T-helper 17 cell (primary cell): Measurements from ENCODE around the gene RUSC1. TPM values are rescaled to one million over a fixed set of nuclear protein-coding genes. Genes with fewer than 3 reads are reported as not detected.

Source experiments
- ATAC-seq: fragments of 150-1000 bp; cut with Tn5 transposase; 2 replicates; pipeline ENCODE4 v1.10.0; 2021; ENCODE audit warnings: mild to moderate bottlenecking, moderate library complexity
- DNase-seq, 3 donors: peaks; one replicate each; pipeline versions ENCODE4 v3.0.0 to v3.0.0-alpha.2; 2020 to 2021
- H3K9me3 ChIP-seq: one replicate; pipeline ENCODE4 v1.7.0; 2013; ENCODE audit warnings: low read length, mild to moderate bottlenecking; ENCODE audit not compliant: control insufficient read depth, poor library complexity, severe bottlenecking
- H3K27ac Mint-ChIP-seq: one replicate; pipeline ENCODE4 v1.8.0; 2022; ENCODE audit warnings: mild to moderate bottlenecking, moderate library complexity, mixed read lengths
- H3K27me3 Mint-ChIP-seq: one replicate; pipeline ENCODE4 v1.8.0; 2022; ENCODE audit warnings: mixed read lengths
- H3K36me3 Mint-ChIP-seq: one replicate; pipeline ENCODE4 v1.8.0; 2022; ENCODE audit warnings: low read depth, mixed read lengths
- H3K4me1 Mint-ChIP-seq: one replicate; pipeline ENCODE4 v1.8.0; 2022; ENCODE audit warnings: mild to moderate bottlenecking, mixed read lengths
- H3K4me3 Mint-ChIP-seq: one replicate; pipeline ENCODE4 v1.8.0; 2022; ENCODE audit warnings: mild to moderate bottlenecking, moderate library complexity, mixed read lengths
- total RNA-seq, 4 donors: library from RNA in 2 of 4; stranded (reverse) in 2 of 4; gene quantifications; one replicate each; pipeline ENCODE4 v1.2.3 and lab custom pipeline; 2022 to 2026

Gene RUSC1, protein sequence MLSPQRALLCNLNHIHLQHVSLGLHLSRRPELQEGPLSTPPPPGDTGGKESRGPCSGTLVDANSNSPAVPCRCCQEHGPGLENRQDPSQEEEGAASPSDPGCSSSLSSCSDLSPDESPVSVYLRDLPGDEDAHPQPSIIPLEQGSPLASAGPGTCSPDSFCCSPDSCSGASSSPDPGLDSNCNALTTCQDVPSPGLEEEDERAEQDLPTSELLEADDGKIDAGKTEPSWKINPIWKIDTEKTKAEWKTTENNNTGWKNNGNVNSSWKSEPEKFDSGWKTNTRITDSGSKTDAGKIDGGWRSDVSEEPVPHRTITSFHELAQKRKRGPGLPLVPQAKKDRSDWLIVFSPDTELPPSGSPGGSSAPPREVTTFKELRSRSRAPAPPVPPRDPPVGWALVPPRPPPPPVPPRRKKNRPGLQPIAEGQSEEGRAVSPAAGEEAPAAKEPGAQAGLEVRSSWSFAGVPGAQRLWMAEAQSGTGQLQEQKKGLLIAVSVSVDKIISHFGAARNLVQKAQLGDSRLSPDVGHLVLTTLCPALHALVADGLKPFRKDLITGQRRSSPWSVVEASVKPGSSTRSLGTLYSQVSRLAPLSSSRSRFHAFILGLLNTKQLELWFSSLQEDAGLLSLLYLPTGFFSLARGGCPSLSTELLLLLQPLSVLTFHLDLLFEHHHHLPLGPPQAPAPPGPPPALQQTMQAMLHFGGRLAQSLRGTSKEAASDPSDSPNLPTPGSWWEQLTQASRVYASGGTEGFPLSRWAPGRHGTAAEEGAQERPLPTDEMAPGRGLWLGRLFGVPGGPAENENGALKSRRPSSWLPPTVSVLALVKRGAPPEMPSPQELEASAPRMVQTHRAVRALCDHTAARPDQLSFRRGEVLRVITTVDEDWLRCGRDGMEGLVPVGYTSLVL
- total RNA-seq: 10 to 100 TPM; 13.2 to 14.8 TPM
- 18.6 to 22.8 reads per million in 2 donors for total RNA-seq (lab: John Stamatoyannopoulos, UW)

DNA sequence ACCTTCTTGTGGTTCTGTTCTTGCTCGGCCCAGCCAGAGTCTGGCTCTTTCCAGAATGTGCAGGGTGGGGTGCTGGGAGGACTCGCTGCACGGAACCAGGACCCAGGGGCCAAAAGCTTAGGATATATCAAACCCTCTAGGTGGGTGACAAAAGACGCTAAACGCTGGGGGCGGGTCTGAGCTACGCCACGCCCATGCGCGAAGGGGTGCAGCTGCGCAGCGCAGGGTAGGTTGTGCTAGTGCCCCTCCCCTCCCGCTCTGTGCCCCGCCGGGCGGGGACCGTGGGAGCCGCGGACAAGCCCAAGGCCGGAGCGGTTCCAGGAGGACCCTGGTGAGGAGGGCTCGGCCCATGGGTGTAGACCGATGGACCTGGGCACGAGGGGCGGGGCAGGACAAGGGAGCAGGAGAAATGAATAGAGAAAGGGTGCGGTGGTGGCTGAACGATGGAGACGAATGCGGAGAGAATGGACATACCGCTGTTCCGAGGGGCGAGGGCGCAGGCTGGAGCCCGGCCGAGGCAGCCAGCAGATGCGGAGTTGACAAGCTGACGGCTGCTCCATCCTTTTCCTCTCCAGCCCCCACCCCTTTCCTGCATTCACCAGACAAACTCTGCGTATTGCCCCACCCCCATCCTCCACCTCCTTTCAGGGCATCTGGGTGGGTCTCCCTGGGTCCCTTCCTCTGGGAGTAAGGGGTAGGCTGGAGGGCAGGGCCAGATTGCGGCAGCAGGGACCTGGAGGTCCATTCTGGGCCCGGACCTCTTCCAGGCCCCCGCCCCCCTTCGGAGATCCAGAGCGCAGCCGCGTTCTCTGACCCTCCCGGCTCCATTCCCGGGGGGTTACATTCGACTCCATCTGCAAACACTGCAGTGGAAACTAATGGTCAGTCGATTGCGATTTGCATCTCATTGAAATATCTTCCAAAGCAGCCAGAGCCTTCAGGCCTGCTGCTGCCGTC is at the start of gene RUSC1:
TSS of gene RUSC1 (plus strand) at position 234 of the 957 bp plus-strand sequence. CDS start 880 bp downstream, outside the sequence.
- peak within 1 kb of the TSS; percentile 86 for H3K4me3 Mint-ChIP-seq
- DNase-seq (peak; percentile 55 to 67 (median 61)), ATAC-seq (peak; percentile 37)
- peak within 1 kb of the TSS; percentile 41 for H3K27ac Mint-ChIP-seq
- peaks cover 26% of the 10 kb centered on the region for H3K4me1 Mint-ChIP-seq
- peaks cover 2% of the 10 kb centered on the region for H3K36me3 Mint-ChIP-seq
- H3K9me3 ChIP-seq: no peaks in the 10 kb centered on the region
- no peaks in the 10 kb centered on the region for H3K27me3 Mint-ChIP-seq

DNA sequence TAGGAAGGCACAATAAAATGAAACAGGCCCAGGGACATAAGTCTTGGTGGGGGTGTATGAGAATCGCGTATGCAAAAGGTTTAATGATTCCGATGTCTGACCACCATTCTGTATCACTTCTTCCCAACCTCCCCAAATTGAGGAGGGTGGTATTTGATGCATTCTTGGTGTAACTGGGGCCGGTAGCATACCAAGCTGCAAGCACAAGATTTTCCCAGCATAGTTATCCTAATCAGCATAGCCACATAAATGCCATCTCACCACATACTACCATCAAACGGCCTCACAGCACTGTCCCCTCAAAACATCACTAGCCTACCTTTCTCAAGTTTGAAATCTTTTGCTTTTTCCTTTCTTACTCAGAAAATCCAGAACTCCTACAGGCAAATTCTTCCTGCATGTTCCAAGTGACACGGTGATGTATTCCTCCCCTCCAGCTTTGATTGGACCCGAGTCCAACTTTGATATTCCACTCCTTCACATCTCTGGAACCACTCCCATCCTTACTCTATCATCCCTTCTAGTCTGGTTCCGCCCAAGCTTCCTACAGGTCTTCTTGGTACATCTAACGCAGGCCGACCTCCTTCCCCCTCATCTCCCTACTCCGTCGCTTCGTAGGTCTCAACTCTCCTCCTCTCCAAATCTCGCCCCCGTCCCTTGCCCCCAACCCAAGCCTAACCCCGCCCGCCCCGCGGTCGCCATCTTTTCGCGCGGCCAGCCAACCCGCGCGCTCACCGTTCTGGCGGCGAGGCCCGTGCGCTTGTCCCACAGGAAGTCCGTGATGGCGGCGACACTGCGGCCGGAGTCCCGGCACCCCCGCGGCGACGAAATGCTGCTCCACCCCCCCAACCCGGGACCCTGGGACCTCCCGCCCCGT is 48.0 kb upstream of the RUSC1 start:
- ATAC-seq (peak; percentile 44), DNase-seq (no peak)
- H3K27ac Mint-ChIP-seq: peak overlapping the region; percentile 87
- no peaks in the 10 kb centered on the region for H3K27me3 Mint-ChIP-seq
- H3K36me3 Mint-ChIP-seq: peaks cover 7% of the 10 kb centered on the region
- no peaks in the 10 kb centered on the region for H3K9me3 ChIP-seq
- peak overlapping the region; percentile 98 for H3K4me3 Mint-ChIP-seq
- H3K4me1 Mint-ChIP-seq: peaks cover 36% of the 10 kb centered on the region

DNA sequence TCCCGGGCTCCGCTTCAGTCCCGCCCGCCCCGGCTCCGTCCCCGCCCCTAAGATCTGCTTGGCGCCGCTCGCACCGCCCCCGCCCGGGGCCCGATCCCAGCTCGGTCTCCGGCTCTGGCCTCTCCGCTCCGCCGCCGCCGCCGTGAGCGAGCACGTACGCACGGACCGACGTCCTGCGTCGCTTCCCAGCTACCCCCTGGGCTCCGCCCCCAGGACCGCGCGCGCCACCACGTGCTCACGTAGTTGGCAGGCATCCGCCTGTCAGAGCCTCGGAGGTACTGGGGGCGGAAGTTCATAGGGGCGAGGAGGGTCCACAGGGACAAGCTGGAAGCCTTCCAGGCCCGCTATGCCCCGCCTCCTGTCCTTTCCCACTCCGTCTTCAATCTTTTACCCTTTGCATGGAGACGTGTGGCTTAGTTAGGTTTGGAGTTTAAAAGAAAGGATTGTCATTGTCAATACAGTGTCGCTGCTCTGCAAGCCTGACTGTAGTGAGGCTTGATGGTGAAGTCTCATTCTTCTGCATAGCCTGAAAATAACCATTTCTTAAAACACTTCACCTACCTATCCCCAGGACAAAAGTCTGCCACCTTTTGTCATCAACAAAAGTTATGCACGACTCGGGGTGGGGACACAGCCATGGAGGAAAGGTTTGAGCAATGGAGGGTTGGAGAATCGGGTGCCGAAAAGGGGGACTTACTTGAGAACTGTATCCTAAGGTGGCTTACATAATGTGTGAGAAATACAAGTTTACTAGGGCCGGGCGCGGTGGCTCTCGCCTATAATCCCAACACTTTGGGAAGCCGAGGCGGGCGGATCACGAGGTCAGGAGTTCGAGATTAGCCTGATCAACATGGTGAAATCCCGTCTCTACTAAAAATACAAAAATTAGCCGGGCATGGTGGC is 47.1 kb upstream of the RUSC1 start, which contains the start of gene CLK2:
TSS of gene CLK2 (minus strand) at position 162 of the 903 bp plus-strand sequence. CDS start 2,527 bp downstream, outside the sequence.
- no peaks in the 10 kb centered on the region for H3K27me3 Mint-ChIP-seq
- no peaks in the 10 kb centered on the region for H3K9me3 ChIP-seq
- DNase-seq (peak; percentile 90 to 92 (median 90)), ATAC-seq (peak; percentile 88)
- peaks cover 5% of the 10 kb centered on the region for H3K36me3 Mint-ChIP-seq
- H3K27ac Mint-ChIP-seq: peak within 1 kb of the TSS; percentile 87
- H3K4me1 Mint-ChIP-seq: peaks cover 40% of the 10 kb centered on the region
- H3K4me3 Mint-ChIP-seq: peak within 1 kb of the TSS; percentile 98

DNA sequence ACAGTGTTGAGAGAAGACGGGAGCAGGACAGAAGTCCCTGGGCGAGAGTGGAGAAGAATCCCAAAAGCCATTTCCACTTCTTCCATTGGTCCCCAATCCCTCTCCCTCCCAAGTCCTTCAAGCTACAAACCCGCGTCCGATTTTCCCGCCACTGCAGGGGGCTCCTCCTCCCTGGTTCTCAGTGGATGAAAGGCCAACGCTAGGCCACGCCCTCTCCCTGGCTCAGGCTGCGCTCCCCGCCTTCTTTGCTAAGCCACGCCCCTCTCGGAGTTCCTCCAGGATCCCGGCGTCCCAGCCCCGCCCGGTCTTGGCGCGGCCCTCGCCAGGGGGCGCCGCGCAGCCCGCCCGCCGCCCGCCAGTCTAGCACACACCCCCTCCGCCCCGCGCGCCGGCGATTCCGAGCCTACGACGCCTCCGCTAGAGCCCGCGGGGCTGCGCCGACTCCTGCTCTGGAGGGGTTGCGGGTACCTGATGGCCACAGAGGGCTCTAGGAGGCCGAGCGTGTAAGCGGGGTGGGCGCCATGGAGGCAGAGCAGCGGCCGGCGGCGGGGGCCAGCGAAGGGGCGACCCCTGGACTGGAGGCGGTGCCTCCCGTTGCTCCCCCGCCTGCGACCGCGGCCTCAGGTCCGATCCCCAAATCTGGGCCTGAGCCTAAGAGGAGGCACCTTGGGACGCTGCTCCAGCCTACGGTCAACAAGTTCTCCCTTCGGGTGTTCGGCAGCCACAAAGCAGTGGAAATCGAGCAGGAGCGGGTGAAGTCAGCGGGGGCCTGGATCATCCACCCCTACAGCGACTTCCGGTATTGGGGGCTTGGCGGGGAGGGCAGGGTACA is 43.4 kb upstream of the RUSC1 start, which contains the start of gene HCN3:
TSS of gene HCN3 (plus strand) at position 394 of the 832 bp plus-strand sequence. CDS start at position 522, 128 bp downstream.
- H3K27me3 Mint-ChIP-seq: no peaks in the 10 kb centered on the region
- no peaks in the 10 kb centered on the region for H3K9me3 ChIP-seq
- peak; percentile 58 for ATAC-seq
- peaks cover 2% of the 10 kb centered on the region for H3K36me3 Mint-ChIP-seq
- peak; percentile 72 to 93 (median 91) for DNase-seq
- H3K4me3 Mint-ChIP-seq: peak within 1 kb of the TSS; percentile 81
- no peak within 1 kb of the TSS for H3K27ac Mint-ChIP-seq
- H3K4me1 Mint-ChIP-seq: peaks cover 31% of the 10 kb centered on the region

DNA sequence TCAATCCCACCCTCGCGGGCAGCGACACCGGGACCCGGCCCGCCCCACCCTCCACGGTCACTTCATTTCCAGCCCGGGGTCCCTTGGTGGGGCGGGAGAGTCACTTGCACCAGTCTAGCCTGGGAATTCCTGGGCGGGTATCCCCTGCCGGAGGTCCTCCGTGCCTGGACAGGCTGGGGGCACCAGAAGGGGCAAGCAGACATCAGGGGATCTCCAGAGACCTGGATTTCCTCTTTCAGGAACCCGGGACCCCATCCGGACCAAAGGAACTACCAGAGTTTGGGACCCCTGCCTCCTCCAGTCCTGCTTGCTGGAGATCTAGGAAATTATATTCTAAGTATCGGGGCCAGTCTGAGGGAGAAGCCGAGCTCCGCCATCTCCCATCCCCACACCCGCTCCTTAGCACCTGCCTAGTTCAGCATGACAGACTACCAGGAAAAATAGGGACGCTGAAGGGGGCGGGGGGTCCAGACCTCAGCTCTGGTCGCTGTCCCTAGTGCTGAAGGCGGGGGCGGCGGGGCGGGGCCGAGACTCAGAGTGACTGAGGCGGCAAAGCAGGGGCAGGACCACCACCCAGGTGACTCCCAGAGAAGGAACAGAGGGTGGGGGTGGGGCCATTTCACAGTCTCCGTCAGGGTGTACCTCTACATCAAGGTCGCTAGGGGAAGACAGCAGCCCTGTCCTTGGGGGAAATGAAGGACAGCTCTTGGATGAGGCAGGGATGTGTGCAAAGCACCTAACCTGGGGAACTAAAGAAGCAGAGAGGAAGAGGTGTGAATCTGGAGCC is 42.6 kb upstream of the RUSC1 start:
- Mint-ChIP-seq H3K4me3 (peak overlapping the region; percentile 81), H3K27ac (no peak overlapping the region), H3K36me3 (no peaks in the 10 kb centered on the region), H3K4me1 (peaks cover 28% of the 10 kb centered on the region), H3K27me3 (no peaks in the 10 kb centered on the region)
- peak; percentile 56 to 75 (median 66) for DNase-seq
- H3K9me3 ChIP-seq: no peaks in the 10 kb centered on the region
- peak; percentile 63 for ATAC-seq

DNA sequence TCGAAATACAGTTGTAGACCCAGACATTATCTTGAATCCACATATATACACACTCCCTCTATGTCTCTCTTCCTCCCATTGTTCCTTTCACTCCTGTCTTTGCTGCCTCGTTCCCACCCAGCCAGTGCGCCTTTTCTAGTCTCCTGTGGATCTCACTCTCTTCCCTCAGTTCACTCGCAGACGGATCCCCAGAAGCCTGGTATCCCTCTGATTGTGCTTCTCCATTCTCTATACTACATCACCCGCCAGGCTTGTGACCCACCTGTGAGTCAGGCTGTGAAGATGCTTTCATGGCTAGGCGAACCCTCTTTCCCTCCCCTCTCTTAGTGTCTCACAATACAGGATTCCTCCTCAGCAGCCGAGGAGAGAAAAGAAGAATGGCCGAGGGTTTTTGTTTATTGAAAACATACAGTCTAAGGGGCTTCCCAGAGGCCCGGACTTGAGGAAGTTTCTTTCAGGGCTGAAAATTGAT is 42.0 kb upstream of the RUSC1 start:
- H3K27ac Mint-ChIP-seq: no peak overlapping the region
- no peaks in the 10 kb centered on the region for H3K36me3 Mint-ChIP-seq
- H3K4me3 Mint-ChIP-seq: peak overlapping the region; percentile 81
- DNase-seq (no peak), ATAC-seq (no peak)
- no peaks in the 10 kb centered on the region for H3K27me3 Mint-ChIP-seq
- H3K9me3 ChIP-seq: no peaks in the 10 kb centered on the region
- peaks cover 23% of the 10 kb centered on the region for H3K4me1 Mint-ChIP-seq

DNA sequence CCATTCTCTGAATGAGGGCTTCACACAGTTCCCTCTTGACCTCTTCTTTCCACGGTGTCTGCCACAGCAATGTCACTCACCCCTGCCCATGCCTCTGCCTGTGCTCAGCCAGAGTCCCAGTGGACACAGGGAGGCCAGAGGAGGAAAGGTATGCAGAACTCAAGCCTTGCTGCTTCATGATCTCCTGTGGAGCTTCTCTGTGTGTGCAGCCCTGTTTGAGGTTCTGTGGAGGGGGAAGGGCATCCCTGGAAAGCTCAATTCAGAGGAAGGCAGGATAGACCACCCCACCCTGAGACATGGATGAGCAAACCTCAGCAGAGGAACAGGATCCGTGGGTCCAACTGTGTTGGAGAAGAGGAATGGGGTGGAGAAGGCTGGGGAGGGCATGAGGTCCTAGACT is 41.4 kb upstream of the RUSC1 start:
- DNase-seq (no peak), ATAC-seq (no peak)
- no peaks in the 10 kb centered on the region for H3K9me3 ChIP-seq
- Mint-ChIP-seq H3K27me3 (no peaks in the 10 kb centered on the region), H3K36me3 (no peaks in the 10 kb centered on the region), H3K4me3 (peak overlapping the region; percentile 28), H3K4me1 (peaks cover 22% of the 10 kb centered on the region), H3K27ac (no peak overlapping the region)

DNA sequence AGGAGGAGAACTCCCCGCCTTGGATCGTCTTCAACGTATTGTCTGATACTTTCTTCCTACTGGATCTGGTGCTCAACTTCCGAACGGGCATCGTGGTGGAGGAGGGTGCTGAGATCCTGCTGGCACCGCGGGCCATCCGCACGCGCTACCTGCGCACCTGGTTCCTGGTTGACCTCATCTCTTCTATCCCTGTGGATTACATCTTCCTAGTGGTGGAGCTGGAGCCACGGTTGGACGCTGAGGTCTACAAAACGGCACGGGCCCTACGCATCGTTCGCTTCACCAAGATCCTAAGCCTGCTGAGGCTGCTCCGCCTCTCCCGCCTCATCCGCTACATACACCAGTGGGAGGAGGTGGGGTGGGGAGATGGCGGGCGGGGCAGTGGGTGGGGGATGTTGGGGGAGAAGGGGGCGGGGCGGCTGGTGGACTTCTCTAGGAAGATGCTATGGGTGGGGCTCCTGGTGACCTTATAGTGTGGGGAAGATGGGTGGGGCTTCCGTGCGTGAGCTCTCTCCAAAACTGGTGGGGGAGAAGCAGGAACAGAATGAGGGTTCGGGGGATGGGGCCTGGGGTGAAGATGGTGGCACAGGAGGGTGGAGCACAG is 38.1 kb upstream of the RUSC1 start:
- no peaks in the 10 kb centered on the region for H3K9me3 ChIP-seq
- Mint-ChIP-seq H3K4me1 (peaks cover 11% of the 10 kb centered on the region), H3K36me3 (no peaks in the 10 kb centered on the region), H3K4me3 (peak overlapping the region; percentile 49), H3K27ac (no peak overlapping the region), H3K27me3 (no peaks in the 10 kb centered on the region)
- no peak for DNase-seq
- ATAC-seq: no peak

DNA sequence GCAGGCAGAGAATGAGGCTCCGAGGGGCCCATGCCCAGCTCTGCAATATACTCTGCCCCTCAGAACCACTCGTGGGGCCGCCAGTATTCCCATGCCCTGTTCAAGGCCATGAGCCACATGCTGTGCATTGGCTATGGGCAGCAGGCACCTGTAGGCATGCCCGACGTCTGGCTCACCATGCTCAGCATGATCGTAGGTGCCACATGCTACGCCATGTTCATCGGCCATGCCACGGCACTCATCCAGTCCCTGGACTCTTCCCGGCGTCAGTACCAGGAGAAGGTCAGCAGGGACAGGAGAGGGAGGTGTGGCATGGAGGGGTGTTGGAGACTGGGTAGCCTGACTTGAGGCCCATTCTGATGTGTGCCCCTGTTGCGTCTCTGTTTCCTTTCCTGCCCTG is 36.2 kb upstream of the RUSC1 start:
- ATAC-seq (no peak), DNase-seq (no peak)
- Mint-ChIP-seq H3K36me3 (no peaks in the 10 kb centered on the region), H3K27me3 (no peaks in the 10 kb centered on the region), H3K4me1 (peaks cover 4% of the 10 kb centered on the region), H3K27ac (no peak overlapping the region), H3K4me3 (no peak overlapping the region)
- H3K9me3 ChIP-seq: no peaks in the 10 kb centered on the region
